ENCODE results near the gene TGFA.
A peak's percentile ranks its signal among the peaks of the same experiment; 100 is the strongest.

Gene TGFA

DNA sequence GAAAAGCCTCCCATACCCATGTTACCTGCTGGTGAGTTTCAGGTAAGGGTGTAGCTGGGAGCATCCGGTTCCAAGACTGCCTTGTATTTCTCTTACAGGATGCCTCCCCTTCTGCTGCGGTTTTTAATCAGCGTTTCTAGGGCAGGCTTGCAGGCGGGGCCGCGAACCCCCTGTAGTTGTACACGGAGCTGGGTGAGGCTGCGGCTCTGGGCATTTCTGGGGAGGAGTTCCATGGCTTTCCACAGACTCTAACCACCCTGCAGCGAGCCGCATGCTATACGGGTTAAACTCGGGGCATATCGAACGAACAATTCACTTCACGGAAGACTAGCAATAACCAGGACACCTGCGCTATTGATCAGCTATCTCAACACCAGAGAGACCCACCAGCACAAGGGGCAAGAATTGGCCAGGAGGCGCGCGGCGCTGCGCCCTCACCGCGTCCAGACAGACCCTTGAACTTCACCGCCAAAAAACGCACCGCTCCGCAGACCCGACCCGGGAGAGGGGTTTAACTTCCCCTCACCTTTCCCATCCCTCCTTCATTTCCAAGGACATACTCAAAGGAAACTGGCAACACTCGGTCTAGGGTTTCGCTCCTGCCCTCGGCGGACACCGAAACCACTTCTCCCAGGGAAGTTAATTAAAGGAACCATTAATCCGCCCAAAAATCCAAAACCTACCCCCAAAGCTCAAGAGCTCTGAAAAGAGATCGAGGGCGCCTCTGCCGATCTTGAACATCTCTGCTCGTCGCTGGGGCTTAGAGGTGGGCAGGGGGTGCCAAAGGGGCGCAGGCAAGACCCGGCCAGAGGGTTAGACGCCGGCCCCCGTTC, 909 bp downstream of the TGFA start:
- DNase-seq, result no peak

DNA sequence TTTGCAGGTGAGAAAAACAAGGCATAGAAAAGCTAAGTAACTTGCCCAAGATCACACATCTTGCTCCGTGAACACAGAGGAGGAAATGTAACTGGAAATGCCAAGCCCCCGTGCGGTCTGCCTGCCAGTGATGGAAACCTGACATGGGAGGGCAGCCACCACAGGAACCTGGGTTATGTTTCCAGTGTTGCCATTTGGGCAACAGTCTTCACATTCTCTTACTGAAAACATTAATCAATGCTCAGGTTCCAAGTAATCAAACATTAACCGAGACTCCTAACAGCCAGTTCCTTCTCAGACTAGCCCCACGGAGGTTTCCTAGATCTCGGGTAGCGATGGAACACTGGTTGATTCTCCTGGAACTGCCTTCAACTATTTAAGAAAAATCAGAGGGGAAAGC, 2.5 kb downstream of the TGFA start:
- no peak for DNase-seq

DNA sequence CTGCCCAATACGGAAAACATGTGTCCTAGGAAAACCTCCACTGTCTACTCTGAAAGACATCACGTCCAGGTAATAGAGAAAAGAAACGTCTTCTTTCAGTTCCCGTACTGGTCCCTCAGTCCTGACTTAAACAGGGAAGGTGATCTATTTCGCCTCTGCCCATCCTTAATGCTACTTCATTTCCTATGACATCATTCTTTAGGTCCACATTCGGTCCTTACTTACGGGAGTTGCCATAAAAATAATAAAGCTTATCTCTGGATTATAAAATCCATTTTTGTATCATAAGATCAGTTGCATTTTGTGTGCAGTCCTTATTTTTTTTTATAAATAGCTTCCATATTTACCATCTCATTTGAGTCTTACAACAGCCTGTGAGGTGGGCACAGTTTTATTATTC, 3.7 kb downstream of the TGFA start:
- DNase-seq, result no peak

DNA sequence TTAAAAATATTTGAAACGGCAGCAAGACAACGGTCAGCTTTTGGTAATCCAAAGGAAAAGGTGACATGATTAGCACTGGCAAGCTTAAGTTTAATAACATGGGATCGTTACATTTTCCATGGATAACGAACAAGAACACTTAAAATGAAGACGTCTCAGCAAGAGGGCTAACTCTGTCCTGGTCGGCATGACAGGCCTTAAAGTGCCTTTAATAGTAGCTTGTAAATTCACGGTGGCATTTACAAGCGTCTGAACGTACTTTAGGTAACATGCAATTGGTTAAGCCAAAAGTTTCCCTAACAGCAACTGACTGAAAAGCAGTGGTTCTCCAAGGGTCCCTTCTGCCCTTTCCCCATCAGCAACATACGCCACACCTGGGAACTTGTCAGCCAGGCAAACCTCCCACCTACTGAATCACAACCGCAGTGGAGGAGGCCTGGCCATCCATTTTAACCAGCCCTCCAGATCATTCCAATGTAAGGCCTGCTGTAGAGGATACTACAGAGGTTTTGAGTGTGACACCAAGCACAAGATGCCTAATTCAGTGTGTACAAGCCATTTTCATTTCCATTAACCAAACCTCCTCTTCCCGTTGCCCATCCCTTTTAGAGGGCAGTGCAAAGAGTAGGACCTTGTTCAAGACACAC, 4.4 kb downstream of the TGFA start:
- DNase-seq, result no peak

DNA sequence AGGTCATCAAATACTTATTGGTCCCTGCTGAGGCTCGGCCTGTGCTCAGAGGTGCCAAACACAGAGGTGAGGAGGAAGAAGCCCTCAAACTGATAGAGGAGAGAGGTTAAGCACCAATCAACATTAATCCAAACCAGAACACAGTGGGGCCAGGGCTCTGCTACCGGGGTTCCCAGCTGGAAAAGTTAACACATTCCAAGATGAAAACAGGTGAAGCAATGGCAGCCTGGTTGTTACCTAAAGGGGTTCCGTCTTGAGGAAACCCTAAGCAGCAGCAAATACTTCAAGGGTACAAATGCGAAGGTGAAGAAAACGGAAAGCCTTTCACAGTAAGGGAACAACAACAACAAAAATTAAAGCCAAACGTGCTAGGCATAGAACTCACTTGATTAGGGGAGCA, 5.4 kb downstream of the TGFA start:
- no peak for DNase-seq

DNA sequence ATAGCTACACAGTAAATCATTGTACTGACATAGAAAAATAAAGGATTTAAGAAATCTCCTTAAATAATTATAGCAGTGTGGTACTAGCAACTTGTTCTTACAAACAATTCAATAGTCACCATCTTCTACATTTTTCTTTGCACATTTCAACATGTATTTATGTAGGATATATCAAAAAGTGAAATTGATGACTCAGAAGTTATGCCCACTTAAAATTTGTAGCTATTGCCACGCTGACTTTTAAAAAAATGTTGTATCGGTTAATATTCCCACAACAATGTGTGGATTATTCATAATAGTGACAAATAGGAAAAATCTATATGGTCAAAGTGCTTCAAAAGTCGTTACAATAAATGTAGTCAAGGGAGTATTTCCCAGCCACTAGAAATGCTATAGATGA, 6.7 kb downstream of the TGFA start:
- no peak for DNase-seq

DNA sequence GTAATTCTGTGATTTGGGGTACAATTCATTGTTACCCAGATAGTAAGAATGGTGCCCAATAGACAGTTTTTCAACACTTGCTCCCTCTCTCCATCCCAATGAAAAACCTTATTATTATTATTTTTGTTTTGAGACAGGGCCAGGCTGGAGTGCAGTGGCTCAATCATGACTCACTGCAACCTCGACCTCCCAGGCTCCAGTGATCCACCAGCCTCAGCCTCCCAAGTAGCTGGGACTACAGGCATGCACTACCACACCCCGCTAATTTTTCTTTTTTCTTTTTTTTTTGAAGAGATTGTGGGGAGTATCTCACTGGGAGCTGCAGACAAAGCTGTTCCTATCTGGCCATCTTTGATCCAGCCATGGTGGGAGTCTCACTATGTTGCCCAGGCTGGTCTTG, 7.2 kb downstream of the TGFA start:
- no peak for DNase-seq

DNA sequence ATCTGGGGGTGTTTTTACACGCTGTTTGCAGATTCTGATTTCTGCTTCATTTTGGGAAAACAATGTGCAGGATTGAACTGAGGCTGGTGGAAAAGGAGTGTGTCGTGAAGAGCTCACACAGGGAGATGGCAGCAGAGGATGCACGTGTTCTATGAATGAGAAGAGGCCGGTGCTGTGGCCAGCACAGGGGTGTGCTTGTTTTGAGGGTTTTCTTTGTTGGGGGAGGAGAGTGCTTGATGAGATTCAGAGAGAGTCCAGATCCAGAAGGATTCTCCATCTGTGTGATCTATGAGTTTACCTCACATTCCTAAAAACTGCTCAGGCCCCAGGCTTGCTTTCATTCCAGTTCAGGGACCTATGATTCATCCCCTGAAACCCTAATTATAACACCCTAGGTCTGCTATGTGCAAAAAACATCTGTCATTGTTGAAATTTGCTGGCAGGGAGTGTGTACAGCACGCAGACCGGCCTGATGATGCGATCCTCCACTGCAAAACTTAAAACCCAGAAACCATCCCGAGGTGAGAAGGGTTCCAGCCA, 12.1 kb downstream of the TGFA start:
- no peak for DNase-seq

DNA sequence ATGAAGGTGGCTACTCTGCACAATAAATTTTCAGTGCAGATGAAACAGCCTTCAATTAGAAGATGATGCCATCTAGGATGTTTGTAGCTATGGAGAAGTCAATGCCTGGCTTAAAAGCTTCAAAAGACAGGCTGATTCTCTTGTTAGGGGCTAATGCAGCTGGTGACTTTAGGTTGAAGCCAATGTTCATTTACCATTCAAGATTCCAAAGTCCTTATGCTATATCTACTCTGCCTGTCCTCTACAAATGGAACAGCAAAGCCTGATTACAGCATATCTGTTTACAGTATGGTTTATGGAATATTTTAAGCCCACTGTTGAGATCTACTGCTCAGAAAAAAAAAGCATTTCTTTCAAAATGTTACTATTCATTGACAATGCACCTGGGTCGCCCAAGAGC, 15.8 kb downstream of the TGFA start:
- no peak for DNase-seq

DNA sequence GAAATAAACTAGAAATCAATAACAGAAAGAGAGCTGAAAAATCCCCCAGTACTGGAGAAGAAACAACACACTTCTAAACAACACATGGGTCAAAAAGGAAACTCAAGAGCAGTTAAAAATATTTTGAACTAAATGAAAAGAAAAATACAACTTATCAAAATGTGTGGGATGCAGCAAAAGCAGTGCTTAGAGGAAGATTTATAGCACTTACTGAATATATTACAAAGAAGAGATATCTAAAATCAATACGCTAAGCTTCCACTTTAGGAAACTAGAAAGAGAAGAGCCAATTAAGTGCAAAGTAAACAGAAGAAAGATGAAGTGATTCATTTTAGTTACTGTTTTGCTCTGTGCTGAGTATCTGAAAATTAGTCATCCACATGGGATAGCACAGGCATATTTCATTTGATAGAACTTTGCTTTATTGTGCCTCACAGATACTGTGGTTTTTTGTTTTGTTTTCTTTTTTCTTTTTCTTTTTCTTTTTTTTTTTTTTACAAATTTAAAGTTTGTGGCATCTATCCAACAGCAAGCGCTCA, 17.0 kb downstream of the TGFA start:
- no peak for DNase-seq

DNA sequence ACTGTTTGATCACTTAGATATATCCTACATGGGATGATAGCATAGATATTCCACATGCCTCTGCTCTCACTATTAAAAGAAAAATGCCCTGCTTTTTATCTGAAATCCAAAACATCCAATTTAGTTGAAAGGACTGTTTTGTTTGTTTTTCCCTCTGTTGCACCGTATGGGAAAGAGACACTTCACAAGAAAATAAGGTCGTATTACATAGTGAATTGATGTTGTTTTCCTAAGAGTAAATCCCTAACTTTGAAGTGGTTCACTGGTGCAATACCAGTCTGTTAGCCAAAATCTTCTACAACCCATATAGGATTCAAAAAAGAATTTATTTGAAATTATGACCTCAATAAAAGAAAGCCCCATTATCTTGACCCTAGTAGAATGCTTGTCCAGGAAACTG, 18.1 kb downstream of the TGFA start:
- no peak for DNase-seq

DNA sequence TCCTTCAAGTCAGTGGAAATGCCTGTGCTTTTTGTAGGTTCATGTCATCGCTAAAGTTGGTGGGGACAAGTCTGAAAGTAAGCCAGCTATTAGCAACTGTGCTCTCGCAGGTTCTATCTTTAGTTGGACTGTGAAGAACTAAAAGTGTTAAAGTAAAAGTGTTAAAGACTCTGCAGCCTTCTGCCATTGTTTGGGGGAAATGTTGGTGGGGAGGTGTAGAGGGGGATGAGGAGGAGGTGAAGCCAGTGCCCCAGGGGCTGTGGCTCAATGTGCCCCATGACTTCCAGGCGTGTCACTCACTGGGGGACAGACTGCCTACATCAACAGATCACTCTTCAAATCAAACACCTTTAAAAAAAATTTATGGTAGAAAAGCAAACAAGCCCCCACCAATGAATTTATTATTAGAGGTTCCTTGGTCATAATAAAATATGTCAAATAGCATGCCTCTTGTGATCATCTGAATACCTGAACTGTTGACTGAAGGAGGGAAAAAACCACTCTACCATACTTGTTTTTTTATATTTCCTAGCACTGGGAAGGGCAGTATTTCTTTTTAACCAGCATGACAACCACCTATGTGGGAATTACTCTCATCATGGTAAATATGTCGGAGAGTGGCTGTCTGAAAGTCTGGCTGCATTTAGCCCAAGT, 19.3 kb downstream of the TGFA start:
- no peak for DNase-seq

DNA sequence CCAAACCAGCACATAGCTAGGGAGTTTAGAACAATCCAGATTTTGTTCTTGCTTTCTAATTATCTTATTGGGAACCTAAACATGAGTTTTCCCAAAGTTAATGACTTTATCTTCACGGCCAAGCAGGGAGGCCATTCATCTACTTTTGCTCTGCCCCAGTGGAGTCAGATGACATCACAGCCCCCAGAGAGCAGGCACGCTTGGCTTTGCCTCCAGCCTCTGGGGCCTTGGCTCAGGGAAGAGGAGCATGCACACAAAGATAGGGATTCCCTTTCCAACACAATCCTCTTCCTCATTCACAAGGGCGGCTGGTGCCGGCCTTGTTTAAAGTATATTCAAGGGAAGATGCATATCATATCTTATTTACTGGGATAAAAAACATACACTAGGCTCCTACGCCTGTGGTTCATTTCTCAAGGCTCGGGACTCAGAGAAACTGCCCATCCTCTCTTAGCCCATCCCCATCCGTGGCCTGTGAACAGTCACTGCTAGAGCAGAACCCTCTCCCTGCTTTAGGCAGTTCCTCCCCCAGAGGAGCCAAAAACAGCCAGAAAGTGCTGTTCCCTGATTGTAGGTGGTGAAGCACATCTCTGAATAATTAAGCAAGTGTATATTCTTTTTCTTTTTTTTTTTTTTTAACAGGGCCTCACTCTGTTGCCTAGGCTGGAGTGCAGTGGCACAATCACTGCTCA, 21.2 kb downstream of the TGFA start:
- no peak for DNase-seq

DNA sequence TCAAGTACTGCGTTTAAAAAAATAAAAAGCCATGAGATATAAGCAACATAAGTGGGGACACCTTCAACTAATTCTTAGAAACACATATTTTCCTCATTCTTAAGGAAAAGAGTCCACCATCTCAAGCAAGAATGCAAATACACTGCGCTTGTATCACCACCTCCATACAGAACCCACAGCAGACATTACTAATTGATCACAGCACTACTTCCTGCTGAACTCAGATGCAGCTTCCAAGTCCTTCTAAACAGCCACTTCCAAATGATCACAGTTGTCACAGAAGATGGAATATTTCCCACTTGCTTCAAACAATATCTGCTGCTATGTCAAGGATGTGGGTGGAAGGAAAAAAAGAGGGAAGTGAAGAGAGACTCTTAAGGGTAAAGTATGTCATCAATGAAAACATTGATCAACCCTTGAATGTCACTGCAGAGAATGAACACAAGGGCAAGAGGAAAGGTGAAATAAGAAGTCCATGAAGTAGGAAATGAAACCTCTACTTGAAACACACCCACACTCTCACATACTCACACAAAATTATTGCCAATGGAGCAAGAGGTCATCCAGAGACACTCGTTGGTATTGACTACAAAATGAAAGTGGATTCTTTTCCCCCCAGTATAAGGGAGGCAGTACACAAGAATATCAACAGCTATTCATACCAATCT, 22.1 kb downstream of the TGFA start:
- no peak for DNase-seq

DNA sequence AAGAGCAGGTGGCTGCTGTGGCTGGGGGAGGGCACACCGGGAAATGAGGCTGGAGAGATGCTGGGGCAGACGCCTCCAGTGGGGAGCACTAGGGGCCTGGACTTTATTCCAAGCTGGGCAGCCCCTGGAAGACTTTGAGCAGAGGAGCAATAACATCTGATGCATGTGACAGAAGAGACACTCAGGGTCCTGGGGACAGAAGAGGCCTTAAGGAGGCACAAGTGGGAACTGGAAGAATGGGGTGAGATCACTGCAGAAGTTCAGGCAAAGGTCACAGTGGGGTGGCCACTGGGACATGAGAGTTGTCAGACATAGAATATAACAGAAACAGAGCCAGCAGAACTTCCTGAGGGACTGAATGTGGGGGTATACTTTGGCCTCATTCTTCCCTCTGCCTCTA, 24.0 kb downstream of the TGFA start:
- DNase-seq, result no peak

DNA sequence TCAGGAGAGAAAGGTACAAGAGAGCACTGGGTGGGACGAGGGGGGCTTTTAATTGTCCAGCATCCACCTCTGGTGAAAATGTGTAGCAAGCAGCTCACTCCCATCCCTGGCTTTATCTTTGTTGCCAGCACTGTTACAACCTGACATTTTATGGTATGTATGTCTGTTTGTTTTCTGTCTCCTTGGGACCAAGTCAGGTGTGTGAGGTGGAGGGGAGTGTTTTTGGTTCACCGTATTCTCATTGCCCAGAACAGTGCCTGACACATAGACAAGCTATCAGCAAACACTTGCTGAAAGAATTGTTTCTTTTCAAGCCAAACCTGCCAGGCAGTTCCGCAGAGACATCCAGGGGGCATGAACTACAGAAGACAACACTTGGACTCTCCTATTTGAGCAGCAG, 24.7 kb downstream of the TGFA start:
- DNase-seq, result no peak

DNA sequence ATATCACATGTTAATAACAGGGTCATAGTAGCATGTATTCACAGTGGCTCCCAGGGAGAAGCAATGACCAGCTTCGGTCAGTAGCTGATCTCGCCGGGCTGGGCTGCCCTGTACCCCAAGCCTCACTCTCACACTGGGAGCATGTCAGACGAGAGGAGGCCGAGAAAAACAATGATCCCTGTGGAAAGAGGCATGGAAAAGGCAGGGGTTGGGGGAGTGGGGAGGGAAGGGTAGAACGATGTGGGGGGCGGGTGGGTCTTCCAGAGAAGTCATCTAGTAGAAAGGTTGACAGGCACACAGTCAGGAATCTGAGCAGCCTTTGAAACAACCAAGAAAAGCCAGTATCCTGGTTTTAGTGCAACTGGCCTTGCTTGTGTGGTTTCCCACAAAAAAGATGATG, 25.4 kb downstream of the TGFA start:
- DNase-seq, result no peak

DNA sequence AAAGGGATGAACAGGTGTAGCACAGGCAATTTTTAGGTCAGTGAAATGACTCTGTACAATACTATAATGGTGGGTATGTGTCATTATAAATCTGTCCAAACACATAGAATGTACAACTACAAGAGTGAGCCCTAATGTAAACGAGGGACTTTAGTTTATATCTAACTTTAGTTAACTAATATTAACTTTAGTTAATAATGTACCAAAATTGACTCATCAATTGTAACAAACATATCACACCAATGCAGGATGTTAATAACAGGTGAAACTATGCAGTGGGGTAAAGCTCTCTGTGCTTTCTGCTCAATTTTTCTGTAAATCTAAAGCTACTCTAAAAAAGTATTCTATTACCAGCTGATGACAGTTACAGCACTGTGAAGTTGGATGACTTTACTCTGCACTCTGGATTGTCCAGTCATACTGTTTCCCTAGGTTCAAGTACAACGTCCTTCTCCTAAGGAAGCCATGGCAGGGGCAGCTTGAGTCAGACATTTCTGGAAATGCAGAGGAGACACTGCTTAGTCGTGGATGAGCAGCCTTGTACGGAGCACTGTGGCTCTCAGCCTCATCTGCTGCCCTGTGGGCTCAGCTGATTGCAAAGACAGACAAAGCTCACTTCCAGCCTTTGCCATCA, 26.1 kb downstream of the TGFA start:
- DNase-seq, result no peak

DNA sequence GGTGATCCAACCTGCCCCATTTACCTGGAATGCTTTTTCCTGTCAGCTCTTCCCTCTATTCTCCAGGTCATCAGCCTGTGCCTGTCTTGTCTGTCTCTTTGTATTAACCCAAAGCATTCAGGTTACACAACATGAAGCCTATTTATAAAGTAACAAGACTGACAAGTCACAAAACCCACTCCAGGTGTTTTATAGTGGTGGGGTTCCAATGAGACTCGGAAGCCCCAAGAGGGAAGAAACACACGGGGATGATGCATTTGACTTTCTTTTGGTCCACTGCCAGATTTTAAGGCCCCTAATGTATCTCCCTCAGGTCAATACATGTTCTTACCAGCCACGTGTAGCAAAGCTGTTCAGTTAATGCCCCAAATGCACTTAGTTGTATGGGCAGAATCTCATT, 27.5 kb downstream of the TGFA start:
- DNase-seq, result no peak

DNA sequence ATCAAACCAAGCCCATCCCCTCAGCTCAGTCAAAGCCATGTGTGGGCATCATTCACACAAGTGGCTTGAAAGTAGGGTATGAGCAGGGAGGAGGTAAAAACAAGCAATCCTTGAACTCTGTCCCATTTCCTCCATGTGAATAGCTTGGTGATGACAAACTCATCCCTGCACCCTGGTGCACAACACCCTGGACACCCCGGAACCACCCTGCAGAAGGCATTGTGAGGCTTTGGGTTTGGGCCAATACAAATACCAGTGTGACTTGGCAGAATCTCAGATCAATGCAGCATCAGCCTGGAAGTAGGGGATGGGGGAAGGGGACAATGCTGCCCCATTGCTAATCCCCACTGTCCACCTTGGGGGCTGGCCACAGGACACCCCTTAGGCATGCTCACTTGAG, 28.6 kb downstream of the TGFA start:
- DNase-seq, result no peak

DNA sequence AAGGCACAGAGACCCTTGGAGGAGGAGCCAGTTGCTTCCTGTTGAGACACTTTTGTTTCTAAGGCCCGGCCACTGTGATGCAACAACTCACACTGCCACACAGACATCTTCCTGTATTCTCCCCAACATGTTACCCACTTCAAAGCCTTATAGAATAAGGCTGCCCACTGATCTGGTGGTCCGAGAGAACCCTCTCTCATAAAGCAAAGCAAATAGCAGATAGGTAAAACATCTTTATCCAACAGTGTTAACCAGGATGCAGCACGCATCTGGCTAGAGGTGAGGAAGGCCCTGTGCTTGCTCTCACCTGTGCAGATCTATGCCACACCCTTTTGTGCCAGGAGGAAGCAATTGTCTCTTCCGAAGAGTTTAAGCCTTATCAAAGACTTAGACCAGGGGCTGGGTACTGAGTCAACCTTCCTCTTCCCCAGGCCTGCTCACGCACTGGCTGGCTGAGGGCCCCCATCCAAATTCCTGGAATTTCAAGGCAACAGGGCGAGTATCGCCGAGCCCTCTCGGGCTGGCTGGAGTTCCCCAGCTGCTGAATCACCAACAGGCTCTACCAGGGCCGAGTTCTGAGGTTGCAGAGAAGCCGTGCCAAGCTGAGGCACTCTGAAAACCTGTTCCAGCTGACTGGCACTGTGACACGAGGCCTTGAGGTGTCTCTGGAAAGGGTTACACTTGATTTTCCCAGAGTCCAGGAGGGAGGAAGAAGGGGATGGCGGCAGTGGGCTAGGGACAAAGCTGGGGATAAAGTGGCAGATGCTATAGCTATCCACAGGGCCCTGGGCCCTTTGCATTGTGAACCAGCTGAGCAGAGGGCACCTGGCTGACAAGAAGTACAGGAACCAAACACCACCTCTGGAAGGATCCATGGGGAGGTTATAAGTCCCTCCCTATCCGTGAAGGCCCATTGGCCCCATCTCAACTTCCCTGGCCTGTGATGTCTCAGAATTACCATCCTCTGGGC, 29.3 kb downstream of the TGFA start:
- DNase-seq, result peak; percentile 8

Measured in activated CD4-positive, alpha-beta T cell treated with anti-CD3 and anti-CD28 coated beads, Interleukin-2, amount 50 U/mL, for 16 hours (primary cell).